K562 (cell line): ENCODE measurements around the gene TTC24. TPM values are rescaled to one million over a fixed set of nuclear protein-coding genes. Genes with fewer than 3 reads are reported as not detected.

Experiments used
- BRCA1 ChIP-seq, 2 experiments: fragments of 450-650 bp in 1 of 2; sonication (generic) in 1 of 2; formaldehyde crosslinking in 1 of 2; IDR thresholded peaks; 2 replicates each; pipeline versions ENCODE4 v1.5.0 to v1.6.1; 2017 to 2020; ENCODE audit warnings: mild to moderate bottlenecking in 1 of 2, missing genetic modification reagents in 1 of 2
- E2F6 ChIP-seq, 2 experiments: IDR thresholded peaks; 2 replicates each; pipeline ENCODE4 v1.6.1; 2011; ENCODE audit warnings: borderline replicate concordance in 1 of 2, control low read depth in 1 of 2, low read depth in 1 of 2, low read length in 1 of 2, mild to moderate bottlenecking in 1 of 2, mixed read lengths in 1 of 2, moderate library complexity in 1 of 2; ENCODE audit not compliant: insufficient read depth in 1 of 2, insufficient read length in 1 of 2, poor library complexity in 1 of 2, severe bottlenecking in 1 of 2; ENCODE audit errors: extremely low read depth in 1 of 2
- ETV1 ChIP-seq: fragments of 450-650 bp; conservative IDR thresholded peaks from 2 replicates; pipeline ENCODE4 v1.6.1; 2016; ENCODE audit warnings: missing genetic modification characterization, control low read depth, low read depth, missing compliant biosample characterization
- FOXP4 ChIP-seq: sonication (generic); formaldehyde crosslinking; IDR thresholded peaks from 2 replicates; pipeline ENCODE4 v1.8.0; 2022; ENCODE audit warnings: mild to moderate bottlenecking, missing genetic modification reagents, borderline replicate concordance
- PHF20 ChIP-seq: fragments of 450-650 bp; IDR thresholded peaks from 2 replicates; pipeline ENCODE4 v1.6.1; 2018; ENCODE audit not compliant: partially characterized antibody
- TBL1XR1 ChIP-seq, 2 experiments: IDR thresholded peaks; 2 replicates each; pipeline ENCODE4 v1.6.1; 2012; ENCODE audit warnings: improper control_type of control experiment in 2 of 2, low read length in 2 of 2, mild to moderate bottlenecking in 1 of 2
- ZBTB11 ChIP-seq, 3 experiments: fragments of 200-800 bp in 1 of 3; fragments of 250-450 bp in 1 of 3; fragments of 450-650 bp in 1 of 3; sonication (Bioruptor Pico) in 1 of 3; sonication (Bioruptor generic) in 1 of 3; formaldehyde crosslinking in 1 of 3; IDR thresholded peaks; 2 replicates each; pipeline versions ENCODE4 v1.6.1 to v1.8.0; 2016 to 2022; ENCODE audit warnings: mild to moderate bottlenecking in 2 of 3, missing genetic modification characterization in 2 of 3, missing compliant biosample characterization in 1 of 3, moderate library complexity in 1 of 3
- ZNF263 ChIP-seq: sonication (generic); formaldehyde crosslinking; IDR thresholded peaks from 2 replicates; pipeline ENCODE4 v1.8.0; 2022; ENCODE audit warnings: mild to moderate bottlenecking, missing genetic modification reagents, borderline replicate concordance
- ZNF408 ChIP-seq: fragments of 250-450 bp; sonication (Bioruptor Pico); IDR thresholded peaks from 2 replicates; pipeline ENCODE4 v1.4.0; 2020; ENCODE audit warnings: low read depth, mild to moderate bottlenecking, moderate library complexity
- ZNF707 ChIP-seq: fragments of 250-450 bp; sonication (Bioruptor Pico); conservative IDR thresholded peaks from 2 replicates; pipeline ENCODE4 v1.8.0; 2022; ENCODE audit warnings: inconsistent platforms, mild to moderate bottlenecking, moderate library complexity
- polyA plus RNA-seq, 8 experiments: library from polyadenylated mRNA; depleted of rRNA in 4 of 8; stranded (reverse) in 5 of 8; unstranded in 3 of 8; fragments of >200 nt; fragmentation: Nextera tagmentation in 2 of 8; fragmentation: Illumina TruSeq in 1 of 8; extraction: Ambion mirVana in 2 of 8; extraction: Trizol in 1 of 8; gene quantifications; 2 replicates each; pipeline versions ENCODE4 v1.2.1 to v1.2.3, GENCODE V29; 2011 to 2014; ENCODE audit warnings: inconsistent platforms in 1 of 8, missing spikeins in 1 of 8
- total RNA-seq, 7 experiments: library from RNA; depleted of rRNA in 6 of 7; stranded (reverse); fragments of >200 nt in 6 of 7; fragmentation: Illumina TruSeq in 2 of 7; extraction: Trizol in 2 of 7; gene quantifications; 2 replicates each; pipeline versions ENCODE4 v1.2.1 to v1.2.3, GENCODE V29; 2011 to 2021; ENCODE audit warnings: low replicate concordance in 1 of 7
- TF ChIP-seq, protein P1 (sequence below): fragments of 250-450 bp; sonication (Bioruptor Pico); IDR thresholded peaks from 2 replicates; pipeline ENCODE4 v1.5.0; 2021; ENCODE audit warnings: mild to moderate bottlenecking, moderate library complexity
- TF ChIP-seq, protein P2 (sequence below): fragments of 250-450 bp; sonication (Bioruptor Pico); IDR thresholded peaks from 2 replicates; pipeline ENCODE4 v1.5.1; 2021; ENCODE audit warnings: mild to moderate bottlenecking

The TTC24 gene
- total and polyA plus RNA-seq, 9 of the 15 experiments (the other 6 are each of a cell fraction or from before 2014, with no cell fraction given), result not detected

- 0 out of 4 replicates have a peak, but pooled peaks of 1 of the 2 experiments have one; percentile 19 for TF ChIP-seq TBL1XR1 (IDR thresholded peaks at IDR 0.05; ENCODE audit: low read length in 2 of 2)
- TF ChIP-seq ZNF408 (CRISPR knock-in tag), result no peak
- TF ChIP-seq ZBTB11 (CRISPR knock-in tag; IDR thresholded peaks at IDR 0.05), result peak in 1 of 3 experiments; percentile 83; a peak in 2 of 6 replicates
- TF ChIP-seq ZNF263 (CRISPR knock-in tag), result no peak
- peak; percentile 5 for TF ChIP-seq PHF20
- peak in 1 of 2 experiments; percentile 51 for TF ChIP-seq E2F6 (IDR thresholded peaks at IDR 0.05; ENCODE audit: borderline replicate concordance in 1 of 2, extremely low read depth in 1 of 2, insufficient read depth in 1 of 2, insufficient read length in 1 of 2, low read depth in 1 of 2, low read length in 1 of 2, poor library complexity in 1 of 2, severe bottlenecking in 1 of 2)
- no peak for TF ChIP-seq BRCA1 (IDR thresholded peaks at IDR 0.05)
- TF ChIP-seq BRCA1 (CRISPR knock-in tag; IDR thresholded peaks at IDR 0.05), result no peak
- TF ChIP-seq, protein P1, sequence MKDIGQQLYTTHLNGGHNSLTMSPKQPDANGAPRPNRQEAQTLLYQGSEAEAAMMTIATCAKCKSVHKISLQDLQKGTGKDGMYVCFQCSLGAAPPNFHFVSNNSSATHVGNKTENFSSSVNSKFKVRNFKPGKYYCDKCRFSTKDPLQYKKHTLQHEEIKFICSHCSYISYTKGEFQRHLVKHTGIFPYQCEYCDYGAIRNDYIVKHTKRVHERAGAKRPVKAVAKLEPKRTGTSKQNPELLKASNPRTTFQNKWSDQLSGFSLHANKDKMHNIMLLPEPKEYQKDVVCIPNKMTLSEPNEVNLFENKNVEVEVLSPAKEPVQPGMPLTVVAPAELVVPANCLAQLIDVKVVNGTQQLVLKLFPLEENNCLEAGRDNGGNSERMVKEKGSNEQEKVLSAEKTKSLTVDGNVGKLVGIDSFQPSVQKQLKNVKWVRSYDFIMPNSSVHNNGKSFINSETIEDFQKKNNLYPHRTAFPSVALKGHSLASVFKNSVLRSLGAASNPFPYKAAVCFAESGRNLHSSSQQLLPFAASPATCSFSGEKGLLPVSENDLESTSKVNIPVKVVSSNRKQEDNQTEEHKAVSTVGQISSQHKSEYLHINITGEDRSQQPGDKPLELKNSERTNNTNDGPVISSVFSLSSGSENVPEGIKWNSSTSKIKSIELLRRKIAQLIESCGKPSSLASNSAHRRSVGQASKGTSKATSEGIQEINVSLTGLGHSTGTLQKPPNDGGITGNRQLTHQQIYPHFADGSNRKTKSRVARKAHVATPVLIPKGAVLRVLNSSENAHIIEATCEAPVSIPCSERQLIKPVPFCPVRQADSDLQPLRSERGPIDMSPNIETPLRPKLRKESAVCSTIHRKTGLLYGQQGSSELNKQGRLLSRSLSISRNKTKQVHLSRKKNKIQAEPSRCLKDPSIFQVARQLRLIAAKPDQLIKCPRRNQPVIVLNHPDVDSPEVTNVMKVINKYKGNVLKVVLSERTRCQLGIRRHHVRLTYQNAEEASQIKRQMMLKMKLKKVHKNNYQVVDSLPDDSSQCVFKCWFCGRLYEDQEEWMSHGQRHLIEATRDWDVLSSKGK, result no peak
- TF ChIP-seq FOXP4, result 0 out of 2 replicates have a peak, but pooled peaks have one; percentile 27
- peak; percentile 60 for TF ChIP-seq ETV1
- TF ChIP-seq ZNF707 (CRISPR knock-in tag), result no peak
- TF ChIP-seq, protein P2, sequence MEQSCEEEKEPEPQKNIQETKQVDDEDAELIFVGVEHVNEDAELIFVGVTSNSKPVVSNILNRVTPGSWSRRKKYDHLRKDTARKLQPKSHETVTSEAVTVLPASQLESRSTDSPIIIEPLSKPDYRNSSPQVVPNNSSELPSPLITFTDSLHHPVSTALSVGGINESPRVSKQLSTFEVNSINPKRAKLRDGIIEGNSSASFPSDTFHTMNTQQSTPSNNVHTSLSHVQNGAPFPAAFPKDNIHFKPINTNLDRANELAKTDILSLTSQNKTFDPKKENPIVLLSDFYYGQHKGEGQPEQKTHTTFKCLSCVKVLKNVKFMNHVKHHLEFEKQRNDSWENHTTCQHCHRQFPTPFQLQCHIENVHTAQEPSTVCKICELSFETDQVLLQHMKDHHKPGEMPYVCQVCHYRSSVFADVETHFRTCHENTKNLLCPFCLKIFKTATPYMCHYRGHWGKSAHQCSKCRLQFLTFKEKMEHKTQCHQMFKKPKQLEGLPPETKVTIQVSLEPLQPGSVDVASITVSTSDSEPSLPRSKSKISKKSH (CRISPR knock-in tag), result no peak
These were observed 12.1 kb downstream of the TTC24 start, which contains the start of gene NAXE (continued) for GRCh38 chr1:156591432-156592157.
